Activated CD8-positive, alpha-beta memory T cell treated with anti-CD3 and anti-CD28 coated beads for 4 hours (primary cell): ENCODE results near the gene CAMK1D.

Experiments
- DNase-seq, 2 donors: peaks; one replicate each; pipeline ENCODE4 v3.0.0-alpha.2; 2020; ENCODE audit warnings: low read depth in 2 of 2

Gene CAMK1D

DNA sequence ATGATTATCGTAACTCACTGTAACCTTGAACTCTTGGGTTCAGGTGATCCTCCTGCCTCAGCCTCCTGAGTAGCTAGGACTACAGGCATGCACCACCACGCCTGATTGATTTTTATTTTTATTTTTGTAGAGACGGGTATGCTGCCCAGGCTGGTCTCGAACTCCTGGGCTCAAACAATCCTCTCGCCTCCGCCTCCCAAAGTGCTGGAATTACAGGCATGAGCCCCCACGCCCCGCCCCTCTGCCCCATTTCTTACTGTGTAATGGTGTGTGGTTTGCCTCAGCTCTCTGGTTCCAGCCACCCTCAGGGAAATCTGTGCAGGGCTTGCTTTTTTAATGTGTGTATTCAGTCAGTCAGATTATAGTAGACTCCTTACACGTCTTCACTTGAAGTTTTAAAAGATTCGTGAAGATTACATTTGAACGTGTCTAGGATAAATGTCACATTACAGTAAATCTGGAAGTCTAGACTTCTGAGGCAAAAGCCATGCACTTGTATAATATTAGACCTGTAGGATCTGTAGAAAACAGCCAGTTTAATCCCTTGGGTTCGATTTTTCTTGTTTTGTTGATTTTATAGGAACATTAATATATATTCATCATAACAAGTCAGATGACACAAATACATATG, 276.2 kb downstream of the CAMK1D start:
- DNase-seq = no peak

DNA sequence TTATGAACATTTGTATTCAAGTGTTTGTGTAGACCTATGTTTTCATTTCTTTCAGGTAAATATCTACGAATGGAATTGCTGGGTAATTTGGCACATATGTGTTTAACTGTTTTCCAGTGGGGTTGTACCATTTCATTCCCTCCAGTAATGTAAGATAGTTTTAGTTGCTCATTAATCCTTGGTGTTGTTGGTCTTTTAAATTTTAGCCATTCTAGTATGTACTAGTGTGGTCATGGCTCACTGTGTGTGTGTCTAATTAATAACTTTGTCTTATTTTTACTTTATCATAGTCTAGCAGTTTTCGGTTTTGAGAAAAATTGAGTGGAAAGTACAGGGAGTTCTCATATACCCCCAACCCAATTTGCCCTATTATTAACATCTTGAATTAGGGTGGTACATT, 278.8 kb downstream of the CAMK1D start:
- DNase-seq = no peak

DNA sequence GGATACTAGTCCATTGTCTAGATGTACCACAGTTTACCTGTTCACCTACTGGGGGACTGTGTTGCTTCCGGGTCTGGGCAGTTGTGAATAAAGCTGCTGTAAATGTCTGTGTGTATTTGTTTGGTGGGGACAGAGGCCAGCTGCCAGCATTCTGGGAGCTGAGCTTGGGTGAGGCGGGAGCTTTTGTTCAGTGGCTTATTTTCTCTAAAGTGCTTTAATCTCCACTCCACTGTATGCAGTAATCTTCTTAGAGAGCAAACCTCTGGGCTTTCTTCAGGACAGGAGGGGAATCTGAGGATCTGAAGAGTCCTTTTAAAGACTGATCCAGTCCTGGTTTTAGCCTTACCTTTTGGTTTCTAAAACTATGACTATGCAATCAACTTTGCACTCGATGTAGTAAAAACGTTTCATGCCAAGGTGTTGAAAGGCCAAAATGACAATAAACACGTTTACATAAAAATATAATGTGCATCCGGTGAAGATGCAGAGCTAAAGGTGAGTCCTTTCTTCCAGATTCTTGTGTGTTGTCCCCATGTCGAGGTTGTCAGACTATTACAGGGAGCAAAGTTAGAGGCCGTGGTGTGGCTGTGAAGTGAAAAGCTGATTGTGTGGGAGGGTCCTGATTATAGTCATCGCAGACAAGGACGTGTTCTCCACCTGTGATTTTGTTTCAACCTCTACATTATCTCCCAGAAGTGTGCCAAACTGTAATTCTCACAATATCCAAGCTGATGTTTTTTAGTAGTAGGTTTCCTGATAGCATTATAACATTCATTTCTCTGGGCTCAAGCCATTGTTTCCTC, 279.8 kb downstream of the CAMK1D start:
- no peak for DNase-seq

DNA sequence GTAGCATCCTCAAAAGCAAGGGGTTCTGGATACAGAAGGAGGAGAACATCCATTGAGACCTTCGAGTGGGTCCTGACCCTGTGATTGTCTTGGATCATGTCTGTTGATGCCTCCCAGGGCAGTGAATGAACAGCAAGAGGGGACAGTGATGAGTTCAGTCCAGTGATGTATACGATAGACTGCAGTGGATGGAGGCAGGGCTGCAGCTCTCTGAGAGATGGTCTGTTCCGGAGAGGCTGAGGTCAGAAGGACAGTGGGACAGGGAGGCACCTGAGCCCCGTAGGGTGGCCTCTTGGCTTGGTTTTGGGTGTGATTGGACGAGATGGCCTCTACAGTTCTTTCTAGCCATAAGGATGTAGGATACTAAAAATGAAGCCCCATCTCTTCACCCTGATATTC, 280.4 kb downstream of the CAMK1D start:
- no peak for DNase-seq

DNA sequence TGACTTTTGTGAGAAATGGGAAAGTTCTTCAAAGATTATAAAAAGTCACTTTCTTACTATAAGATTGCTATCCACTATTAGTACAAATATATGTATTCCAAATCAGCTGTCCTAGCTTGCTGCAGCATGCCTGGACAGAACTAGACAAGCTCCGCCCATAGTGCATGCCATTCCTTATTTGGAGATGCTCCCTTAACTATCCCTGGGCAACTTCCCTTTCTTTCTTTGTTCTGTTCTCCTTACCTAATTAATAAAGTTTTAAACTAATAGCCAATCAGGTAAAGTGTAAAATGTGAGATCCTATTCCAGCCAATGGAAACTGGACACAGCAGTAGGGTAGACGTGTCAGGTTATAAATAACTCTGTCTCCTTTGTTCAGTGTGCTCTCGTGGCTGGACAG, 281.9 kb downstream of the CAMK1D start:
- no peak for DNase-seq

DNA sequence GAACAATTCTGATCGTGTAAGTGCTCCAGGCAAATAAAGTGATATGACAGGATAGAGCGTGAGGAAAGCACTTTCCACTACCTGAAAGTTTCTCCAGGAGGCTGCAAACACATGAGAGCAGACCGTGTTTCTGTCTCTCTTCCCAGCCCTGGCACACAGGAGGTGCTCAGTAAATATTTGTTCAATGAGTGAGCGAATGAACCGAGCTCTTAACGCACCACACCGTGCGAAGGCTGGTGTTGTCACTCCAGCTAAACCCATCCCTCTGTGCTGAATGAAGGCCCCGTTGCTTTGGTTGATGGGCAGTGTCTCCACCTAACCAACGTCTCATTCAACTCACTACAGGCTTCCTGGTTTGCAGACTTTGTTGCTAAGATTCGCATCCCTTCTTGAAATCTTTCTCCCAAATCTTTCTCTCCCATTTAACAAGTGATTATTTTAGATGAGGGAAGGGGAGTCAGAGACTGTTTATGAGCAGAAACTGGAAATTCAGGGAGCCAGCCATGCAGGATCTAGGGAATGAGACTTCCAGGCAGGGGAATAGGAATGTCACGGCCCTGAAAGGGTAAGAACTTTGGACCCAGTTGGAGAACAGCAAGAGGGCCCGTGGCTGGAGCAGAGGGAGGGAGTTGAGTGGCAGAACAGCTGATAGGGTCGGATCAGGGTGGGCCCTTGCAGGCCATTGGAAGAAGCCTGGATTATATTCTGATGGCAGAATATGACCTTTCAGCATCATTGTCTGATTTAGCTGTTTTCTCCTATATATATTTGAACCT, 282.6 kb downstream of the CAMK1D start:
- DNase-seq = no peak

DNA sequence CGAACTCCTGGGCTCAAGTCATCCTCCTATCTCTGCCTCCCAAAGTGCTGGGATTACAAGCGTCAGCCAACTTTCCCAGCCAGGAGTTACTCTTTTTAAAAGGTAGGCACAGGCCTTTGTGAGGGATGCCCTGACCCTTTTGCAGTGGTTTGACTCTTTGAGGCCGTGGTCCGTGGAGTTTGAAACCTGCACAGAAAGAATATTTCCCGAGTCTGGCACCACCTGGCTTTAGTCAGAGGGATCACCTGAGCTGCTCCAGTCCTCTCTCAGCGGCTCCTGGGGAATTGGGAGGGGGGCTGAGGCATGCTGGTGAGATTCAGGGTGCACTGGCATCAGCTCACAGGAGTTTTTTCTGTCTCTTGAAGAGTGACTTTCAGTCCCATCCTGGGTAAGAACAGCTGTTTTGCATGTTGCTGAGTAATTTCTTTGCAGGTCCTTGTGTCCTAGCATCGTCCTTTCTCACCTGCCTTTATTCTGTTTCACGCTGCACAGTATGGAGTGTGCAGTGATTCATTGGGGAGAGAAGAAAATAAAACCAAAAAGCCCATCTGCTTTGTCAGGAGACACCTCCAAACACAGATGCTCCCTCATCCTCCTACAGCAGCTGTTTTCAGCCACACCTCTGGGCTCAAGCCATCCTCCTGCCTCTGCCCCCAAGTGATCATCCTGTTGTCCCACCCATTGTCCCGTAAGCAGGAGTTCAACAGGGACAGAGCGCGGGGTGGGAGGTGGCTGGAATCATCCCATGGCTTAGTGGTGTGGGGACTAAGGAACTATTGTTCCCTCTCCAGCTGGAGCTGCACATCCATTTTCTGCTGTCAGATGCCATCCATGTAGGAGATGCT, 284.7 kb downstream of the CAMK1D start:
- DNase-seq = no peak

DNA sequence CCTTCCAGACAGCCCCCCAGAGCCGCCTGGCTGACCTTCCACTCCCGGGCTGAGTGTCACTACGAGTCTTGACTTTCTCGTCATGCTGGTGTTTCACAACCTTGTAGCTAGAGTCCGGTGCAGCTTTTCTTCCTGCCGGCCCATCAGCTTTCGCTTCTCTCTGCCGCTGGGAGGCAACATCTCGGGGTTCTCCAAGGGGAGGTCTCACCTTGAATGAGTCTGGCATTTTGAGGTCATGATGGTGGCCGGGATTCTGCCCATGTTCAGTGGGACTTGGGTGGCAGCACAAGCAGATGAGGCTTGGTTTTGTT, 285.2 kb downstream of the CAMK1D start:
- no peak for DNase-seq

DNA sequence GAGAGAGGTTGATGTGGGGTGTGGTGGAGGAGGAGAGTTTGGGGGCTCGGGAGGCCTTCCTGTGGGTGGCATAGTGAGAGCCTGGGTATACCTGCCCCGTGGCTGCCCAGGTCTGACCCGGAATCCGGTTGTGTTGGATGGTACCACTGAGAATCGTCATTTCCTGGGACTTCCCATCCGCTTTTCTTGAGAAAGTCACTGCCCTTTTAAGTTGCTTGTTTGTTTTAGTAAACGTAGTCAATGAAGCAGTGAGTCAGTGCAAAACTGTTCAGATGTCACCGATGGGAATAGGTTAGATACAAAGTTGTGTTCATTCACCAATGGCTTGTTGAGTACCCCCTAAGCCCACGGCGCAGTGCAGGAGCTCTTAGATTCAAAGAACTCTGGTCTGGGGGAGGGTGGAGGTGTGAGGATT, 285.8 kb downstream of the CAMK1D start:
- no peak for DNase-seq

DNA sequence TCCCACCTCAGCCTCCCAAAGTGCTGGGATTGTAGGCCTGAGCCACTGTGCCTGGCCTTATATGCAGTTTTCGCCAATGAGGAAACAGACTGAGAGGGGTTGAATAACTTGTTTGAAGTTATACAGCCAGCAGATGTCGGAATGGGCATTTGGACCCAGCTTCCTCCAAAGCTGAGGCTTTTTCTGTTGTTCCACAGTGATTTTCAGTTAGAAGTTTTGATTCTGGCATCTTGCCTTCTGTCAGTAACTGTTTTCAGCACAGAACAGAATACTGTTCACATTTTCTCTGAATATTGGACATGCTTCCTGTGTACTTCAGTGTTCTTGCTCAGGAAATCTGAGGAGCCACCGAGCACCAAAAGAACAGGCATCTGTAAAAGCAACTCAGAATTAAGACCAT, 287.2 kb downstream of the CAMK1D start:
- DNase-seq = no peak

DNA sequence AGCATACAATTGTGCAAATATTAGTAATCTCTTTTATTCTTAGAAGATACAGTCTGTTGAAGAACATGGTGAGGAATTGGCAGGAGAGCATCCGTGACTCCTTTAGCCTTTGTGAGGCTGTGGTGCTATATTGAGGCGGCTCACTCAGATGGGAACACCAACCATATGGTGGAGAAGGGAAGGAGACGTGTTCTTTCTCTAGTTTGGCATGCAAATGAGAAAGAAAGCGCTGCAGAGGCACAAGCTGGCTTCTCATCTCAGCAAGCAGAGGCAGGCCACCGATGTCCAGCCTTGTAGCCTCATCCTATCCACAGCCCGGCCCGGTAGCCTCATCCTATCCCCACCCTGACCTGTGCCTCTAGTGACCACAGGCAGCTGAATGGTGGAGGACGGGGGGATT, 288.3 kb downstream of the CAMK1D start:
- no peak for DNase-seq

DNA sequence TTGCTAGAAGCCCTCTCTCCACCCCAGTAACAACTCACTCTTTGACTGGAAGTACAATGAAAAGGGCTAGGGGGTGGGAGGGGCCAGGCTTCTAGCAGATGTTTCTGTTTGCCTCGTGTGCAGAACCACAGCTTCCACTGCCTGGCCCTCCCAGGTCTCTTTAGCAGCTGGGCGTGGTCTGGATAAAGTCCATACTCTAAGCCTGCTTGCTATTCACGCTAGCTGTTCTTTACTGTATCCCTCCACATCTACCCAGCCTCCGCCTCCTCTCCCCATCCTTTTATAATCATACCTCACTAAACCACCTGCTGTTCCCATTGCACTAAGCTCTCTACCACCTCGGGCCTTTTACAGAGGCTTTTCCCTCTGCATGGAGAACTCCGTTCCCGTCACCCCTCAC, 288.8 kb downstream of the CAMK1D start:
- no peak for DNase-seq

DNA sequence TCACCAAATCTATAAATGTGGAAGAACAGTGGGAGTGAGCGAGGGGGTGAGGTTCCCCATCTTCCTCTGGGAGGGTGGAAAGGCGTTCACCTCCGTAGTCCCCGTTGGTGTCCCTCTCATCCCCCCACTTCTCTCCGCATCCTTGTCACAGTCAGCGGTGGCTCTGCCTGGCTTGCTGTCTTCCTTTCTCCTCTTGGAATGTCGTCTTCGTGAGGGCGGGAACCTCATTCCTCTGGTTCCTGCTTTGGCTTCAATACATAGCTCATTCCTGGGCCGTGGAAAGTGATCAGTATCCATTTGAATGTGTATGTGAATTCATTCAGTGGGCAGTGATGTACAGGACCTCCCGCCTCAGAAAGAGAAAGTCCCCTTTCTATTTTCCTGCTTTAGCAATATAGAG, 289.4 kb downstream of the CAMK1D start:
- DNase-seq = no peak

DNA sequence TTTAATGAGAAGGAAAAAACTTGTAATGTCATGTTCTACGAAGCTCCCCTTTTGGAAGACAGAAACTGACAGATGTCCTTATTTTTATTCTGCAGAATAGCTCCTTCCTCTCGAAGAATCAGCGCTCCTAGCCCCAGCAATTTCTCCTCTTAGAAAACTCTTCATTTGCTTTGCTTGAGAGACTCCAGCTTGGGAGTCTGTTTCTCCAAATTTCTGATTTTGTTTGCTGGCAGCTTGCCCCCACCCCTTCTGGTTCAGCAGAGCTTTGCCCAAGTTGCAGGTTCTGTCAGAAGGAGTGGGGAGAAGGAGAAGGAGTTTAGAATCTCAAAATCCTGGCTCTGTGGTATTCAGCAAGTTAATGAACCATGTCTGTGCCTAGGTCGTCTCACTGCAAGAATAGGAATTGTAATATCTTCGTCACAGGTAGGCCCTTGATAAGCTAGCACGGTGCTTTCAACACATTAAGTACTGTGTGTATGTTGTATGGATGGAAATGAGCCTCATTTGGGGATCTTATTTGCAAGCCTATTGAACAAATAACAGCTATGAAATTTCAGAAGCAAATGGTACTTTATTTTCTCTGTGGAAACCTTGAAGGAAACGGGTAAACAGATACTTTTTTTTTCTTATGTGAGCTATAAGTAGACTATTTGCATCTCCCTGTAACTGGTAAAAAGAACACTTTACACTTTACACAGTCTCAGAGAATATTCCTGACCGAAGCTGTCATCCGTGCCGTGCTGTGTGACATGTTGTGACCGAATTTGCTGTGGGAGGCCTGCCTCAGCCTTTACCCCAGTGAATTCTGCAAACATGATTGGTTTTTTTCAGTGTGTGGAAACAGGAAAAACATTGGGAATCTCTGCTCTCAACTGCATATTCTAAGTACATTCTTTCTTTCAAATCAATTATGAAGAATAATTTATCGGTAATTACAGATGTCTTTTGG, 290.9 kb downstream of the CAMK1D start:
- DNase-seq = no peak

DNA sequence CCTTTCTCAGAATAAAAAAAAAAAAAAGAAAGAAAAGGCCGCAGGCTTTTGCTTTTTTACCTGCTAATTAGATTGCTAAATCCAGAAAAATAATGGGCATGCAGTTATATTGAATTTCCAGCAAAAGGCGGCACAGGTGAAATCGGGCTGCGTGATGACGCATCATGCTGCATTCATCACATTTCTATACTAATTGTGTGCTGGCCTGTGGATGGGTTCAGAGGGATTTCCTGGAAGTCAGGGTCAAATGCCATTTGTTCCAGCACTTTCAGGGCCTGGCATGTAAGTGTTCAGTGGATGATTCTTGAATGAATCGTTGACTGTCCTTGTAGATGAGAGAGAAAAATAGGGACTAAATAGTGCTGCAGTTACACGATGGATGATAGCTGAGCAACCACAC, 292.7 kb downstream of the CAMK1D start:
- no peak for DNase-seq

DNA sequence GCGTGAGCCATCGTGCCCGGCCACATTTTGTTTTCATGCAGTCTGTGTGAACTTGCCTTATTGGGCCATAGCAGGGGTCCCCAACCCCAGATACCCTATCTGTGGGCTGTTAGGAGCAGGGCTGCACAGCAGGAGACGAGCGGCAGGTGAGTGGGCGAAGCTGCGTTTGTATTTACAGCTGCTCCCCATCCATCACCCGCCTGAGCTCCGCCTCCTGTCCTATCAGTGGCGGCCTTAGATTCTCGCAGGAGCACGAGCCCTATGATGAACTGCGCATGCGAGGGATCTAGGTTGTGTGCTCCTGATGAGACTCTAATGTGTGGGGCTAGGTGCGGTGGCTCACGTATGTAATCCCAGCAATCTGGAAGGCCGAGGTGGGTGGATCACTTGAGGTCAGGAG, 293.9 kb downstream of the CAMK1D start:
- no peak for DNase-seq

DNA sequence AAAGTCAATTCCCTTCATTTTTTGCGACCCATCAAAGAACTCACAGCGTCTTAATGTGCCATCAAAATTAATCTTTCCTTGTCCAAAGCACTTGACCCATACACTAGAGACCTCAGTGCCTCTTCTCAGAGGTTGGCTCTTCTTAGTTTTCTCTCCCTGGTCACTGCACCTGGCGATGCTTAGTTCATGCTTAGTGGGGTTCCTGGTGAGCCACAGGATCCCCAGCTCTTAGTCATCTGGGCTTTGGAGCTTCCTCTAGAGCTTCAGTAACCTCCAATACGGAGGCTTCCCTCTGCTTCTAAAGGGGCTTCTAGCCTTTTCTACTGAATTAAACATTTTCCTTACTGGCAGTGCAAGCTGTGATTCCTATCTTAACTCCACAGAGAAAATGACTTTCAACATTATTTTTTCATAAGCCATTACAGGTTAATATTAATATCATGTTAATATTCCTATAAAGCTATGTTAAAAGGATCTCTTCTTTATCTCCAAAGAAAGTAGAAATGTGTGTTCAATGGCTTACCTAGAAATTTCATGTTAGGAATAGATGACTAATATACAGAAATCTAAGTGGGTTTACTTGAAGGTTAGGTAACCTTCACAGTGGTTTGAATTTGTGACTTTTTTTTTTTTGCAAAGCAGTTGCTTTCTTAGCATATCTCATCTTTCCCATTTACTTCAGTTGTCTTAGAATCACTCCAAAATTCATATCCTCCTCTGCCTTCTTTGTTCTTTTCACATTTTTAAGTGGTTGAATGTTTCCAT, 295.2 kb downstream of the CAMK1D start:
- no peak for DNase-seq

DNA sequence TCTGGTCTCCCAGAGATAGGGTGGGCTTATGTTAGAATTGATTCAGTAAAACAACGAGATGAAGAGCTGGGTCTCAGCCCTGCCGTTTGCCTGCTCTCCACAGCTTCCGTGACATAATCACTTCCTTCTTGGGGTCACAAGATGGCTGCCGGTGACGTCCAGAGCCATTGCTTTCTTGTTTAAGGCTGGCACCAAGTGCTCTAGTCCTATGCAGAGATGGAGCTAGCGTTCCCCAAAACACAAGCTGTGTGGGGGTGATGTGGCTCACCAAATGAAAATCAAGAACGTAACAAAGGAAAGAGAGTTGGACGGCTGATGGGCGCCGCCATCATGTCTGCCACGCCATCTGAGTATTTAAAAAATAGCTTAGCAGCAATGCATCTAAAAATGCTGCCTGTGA, 296.1 kb downstream of the CAMK1D start:
- DNase-seq = no peak

DNA sequence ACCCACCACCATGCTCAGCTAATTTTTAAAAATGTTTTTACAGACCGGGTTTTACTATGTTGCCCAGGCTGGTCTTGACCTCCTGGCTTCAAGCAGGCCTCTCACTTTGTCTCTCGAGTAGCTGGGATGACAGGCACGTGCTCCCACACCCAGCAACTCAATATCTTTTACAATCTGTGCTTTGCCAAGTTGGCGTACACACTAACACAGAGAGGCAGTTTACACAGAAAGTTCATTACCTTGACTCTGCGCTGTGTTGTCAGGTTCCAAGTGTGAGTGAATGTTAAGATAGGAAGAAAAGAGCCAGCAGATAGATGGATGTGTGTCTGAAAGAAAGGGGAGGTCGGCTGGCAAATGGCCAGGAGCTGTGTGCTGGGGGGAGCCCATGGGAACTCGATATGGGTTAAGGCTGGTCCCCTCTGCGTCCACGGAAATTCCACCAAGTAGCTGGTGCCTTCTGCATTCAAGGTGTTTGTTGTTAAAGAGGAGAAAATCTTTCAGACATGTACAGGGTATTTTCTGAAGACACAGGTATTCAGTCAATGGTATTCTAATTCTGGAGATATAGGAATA, 299.8 kb downstream of the CAMK1D start:
- no peak for DNase-seq

DNA sequence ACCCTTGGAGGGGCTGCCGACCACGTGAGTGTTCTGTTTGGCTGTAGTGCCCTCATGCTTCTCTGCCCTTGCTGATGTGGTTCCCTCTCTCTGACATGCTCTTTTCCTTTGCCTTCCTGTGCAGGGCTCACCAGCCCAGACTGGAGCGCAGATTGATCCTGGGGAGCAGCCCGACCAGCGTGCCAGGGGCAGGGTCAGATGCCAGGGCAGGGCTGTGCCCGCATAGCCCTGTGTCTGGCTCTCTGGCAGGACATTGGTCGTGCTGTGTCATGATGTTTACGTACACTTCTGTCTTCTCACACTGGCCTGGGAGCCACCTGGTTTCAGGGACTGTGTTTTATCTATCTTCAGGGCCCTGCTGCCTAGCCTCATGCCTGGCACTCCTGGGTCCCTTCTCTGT, 300.8 kb downstream of the CAMK1D start:
- no peak for DNase-seq
